Activated B cell treated with CpG ODN at 0.5 μM for 24 hours (primary cell): ENCODE measurements around the gene SLC35A2. TPM values are rescaled to one million over a fixed set of nuclear protein-coding genes. Genes with fewer than 3 reads are reported as not detected.

Experiments
- ATAC-seq: fragments of 200-7000 bp; cut with Tn5 transposase; one replicate; pipeline ENCODE4 v1.10.0; 2021; ENCODE audit warnings: low read depth, mild to moderate bottlenecking, moderate library complexity
- CTCF ChIA-PET: fragments of 350-600 bp; sonication (Branson Sonifier 250); formaldehyde crosslinking; loops from one replicate; lab custom pipeline; 2021; ENCODE audit warnings: antibody characterized with exemption; lab: Charles Lee
- POLR2A ChIA-PET: fragments of 350-600 bp; sonication (Branson Sonifier 250); formaldehyde crosslinking; loops from one replicate; lab custom pipeline; 2021; ENCODE audit warnings: antibody characterized with exemption; lab: Charles Lee
- DNase-seq: peaks from one replicate; pipeline ENCODE4 v3.0.0; 2022
- H3K27ac Mint-ChIP-seq: one replicate; pipeline ENCODE4 v1.8.0; 2020; ENCODE audit warnings: mixed read lengths
- H3K27me3 Mint-ChIP-seq: one replicate; pipeline ENCODE4 v1.8.0; 2021; ENCODE audit warnings: mixed read lengths
- H3K36me3 Mint-ChIP-seq: one replicate; pipeline ENCODE4 v1.8.0; 2021; ENCODE audit warnings: low read depth, mixed read lengths
- H3K4me1 Mint-ChIP-seq: one replicate; pipeline ENCODE4 v1.8.0; 2021; ENCODE audit warnings: mixed read lengths
- H3K4me3 Mint-ChIP-seq: one replicate; pipeline ENCODE4 v1.8.0; 2020; ENCODE audit warnings: mild to moderate bottlenecking, mixed read lengths
- H3K9me3 Mint-ChIP-seq: one replicate; pipeline ENCODE4 v1.8.0; 2020; ENCODE audit warnings: mixed read lengths
- CTCF ChIP-seq: fragments of 200-600 bp; IDR thresholded peaks from one replicate; pipeline ENCODE4 v1.8.0; 2022; ENCODE audit warnings: antibody characterized with exemption, mild to moderate bottlenecking
- intact Hi-C: fragments of 100-400 bp; cut with micrococcal nuclease; formaldehyde crosslinking; loops from one replicate; pipeline ENCODE4 v1.15.1; 2024
- total RNA-seq: library from RNA; stranded (reverse); gene quantifications from 2 replicates; pipeline ENCODE4 v1.2.3, GENCODE V29; 2022

SLC35A2 gene
- total RNA-seq, 1 donor from 2014 or later: 17.3 TPM

DNA sequence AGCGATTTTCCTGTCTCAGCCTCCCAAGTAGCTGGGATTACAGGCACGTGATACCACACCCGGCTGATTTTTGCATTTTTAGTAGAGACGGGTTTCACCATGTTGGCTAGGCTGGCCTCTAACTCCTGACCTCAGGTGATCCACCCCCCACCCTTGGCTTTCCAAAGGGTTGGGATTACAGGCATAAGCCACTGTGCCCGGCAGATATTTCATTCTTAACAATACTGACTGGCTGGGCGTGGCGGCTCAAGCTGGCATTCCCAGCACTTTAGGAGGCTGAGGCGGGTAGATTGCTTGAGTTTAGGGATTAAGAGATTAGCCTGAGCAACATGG is 12.4 kb downstream of the SLC35A2 start:
- Mint-ChIP-seq H3K27ac (peak overlapping the region; percentile 18), H3K4me3 (no peak overlapping the region), H3K36me3 (peaks cover 51% of the 10 kb centered on the region), H3K27me3 (no peaks in the 10 kb centered on the region), H3K9me3 (no peaks in the 10 kb centered on the region), H3K4me1 (peaks cover 29% of the 10 kb centered on the region)
- no peak for DNase-seq
- ChIA-PET POLR2A (interaction anchor here (0.7 to 3.7 kb wide), 3 partner anchors 40 to 251 kb away, joined by 3 to 65 read pairs (median 4); no protein-coding TSS in a partner anchor), CTCF (no interaction called here)
- no peak for TF ChIP-seq CTCF
- intact Hi-C loops: no loop called here
- no peak for ATAC-seq

GRCh38 chrX:48897625-48898306 is 13.7 kb downstream of the SLC35A2 start, which contains the start of the genes PQBP1 and TIMM17B:
Gene PQBP1 (plus strand): TSS chrX:48897930. CDS start chrX:48898510, 580 bp downstream.
Gene TIMM17B (minus strand): TSS chrX:48897768. CDS start chrX:48897749, 19 bp downstream.
- POLR2A ChIA-PET: interaction anchor here (0.6 to 3.7 kb wide), 22 partner anchors 10 to 1680 kb away, joined by 3 to 65 read pairs (median 6); partner anchors contain the start of genes CDK16, GRIPAP1, HDAC6 and OTUD5
- CTCF ChIA-PET: interaction anchor here (0.9 to 1.3 kb wide), 2 partner anchors 40 to 258 kb away, joined by 3 to 8 read pairs; no protein-coding TSS in a partner anchor
- Mint-ChIP-seq H3K27ac (peak within 1 kb of the TSS; percentile 97), H3K27me3 (no peaks in the 10 kb centered on the region), H3K4me1 (peaks cover 29% of the 10 kb centered on the region), H3K9me3 (no peaks in the 10 kb centered on the region), H3K4me3 (peak within 1 kb of the TSS; percentile 94), H3K36me3 (peaks cover 46% of the 10 kb centered on the region)
- no peak for TF ChIP-seq CTCF
- ATAC-seq: peak; percentile 86
- intact Hi-C loops: loop anchor here (1.0 to 2.0 kb wide), 8 partner anchors 14 to 161 kb away; partner anchors contain the start of genes GRIPAP1, PIM2, SLC35A2 and TFE3
- DNase-seq: peak; percentile 73

GRCh38 chrX:48897157-48897624 is 14.3 kb downstream of the SLC35A2 start:
- no peaks in the 10 kb centered on the region for H3K9me3 Mint-ChIP-seq
- ATAC-seq: peak; percentile 3
- H3K27me3 Mint-ChIP-seq: no peaks in the 10 kb centered on the region
- H3K4me1 Mint-ChIP-seq: peaks cover 29% of the 10 kb centered on the region
- POLR2A ChIA-PET: interaction anchor here (0.6 to 3.7 kb wide), 20 partner anchors 11 to 1679 kb away, joined by 3 to 65 read pairs (median 6); partner anchors contain the start of genes CDK16, GRIPAP1, HDAC6 and OTUD5
- intact Hi-C loops: loop anchor here (1.0 to 2.0 kb wide), 8 partner anchors 14 to 160 kb away; partner anchors contain the start of genes GRIPAP1, PIM2, SLC35A2 and TFE3
- H3K36me3 Mint-ChIP-seq: peaks cover 41% of the 10 kb centered on the region
- CTCF ChIA-PET: interaction anchor here (1.0 to 1.3 kb wide), 2 partner anchors 40 to 49 kb away, joined by 3 to 8 read pairs; no protein-coding TSS in a partner anchor
- peak overlapping the region; percentile 97 for H3K27ac Mint-ChIP-seq
- no peak for TF ChIP-seq CTCF
- peak overlapping the region; percentile 94 for H3K4me3 Mint-ChIP-seq
- no peak for DNase-seq

DNA sequence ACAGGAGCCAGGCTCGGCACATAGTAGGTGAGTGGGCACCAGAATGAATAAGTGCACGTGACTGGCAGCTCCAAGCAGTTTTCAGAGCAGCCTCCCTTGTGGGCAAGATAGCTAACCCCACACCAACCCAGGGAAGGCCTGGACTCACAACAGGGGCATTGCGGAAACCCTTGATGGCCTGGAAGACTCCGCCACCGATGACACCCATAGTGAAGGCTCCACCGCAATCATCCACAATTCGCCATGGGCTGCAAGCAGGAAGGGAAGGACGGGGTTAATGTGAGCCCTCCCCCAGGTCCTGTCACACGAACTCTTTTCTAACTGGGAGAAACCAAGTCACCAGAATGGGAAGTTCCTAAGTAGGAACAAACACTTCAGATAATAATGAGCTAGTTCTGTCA is 14.8 kb downstream of the SLC35A2 start:
- peak overlapping the region; percentile 94 for H3K4me3 Mint-ChIP-seq
- POLR2A ChIA-PET: interaction anchor here (0.6 to 3.7 kb wide), 9 partner anchors 15 to 212 kb away, joined by 3 to 65 read pairs (median 11); partner anchors contain the start of genes GRIPAP1, OTUD5 and SLC35A2

More for the DNA sequence above, 14.8 kb downstream of the SLC35A2 start:
- TF ChIP-seq CTCF: no peak
- ATAC-seq (no peak), DNase-seq (no peak)
- Mint-ChIP-seq H3K27me3 (no peaks in the 10 kb centered on the region), H3K9me3 (no peaks in the 10 kb centered on the region), H3K4me1 (peaks cover 33% of the 10 kb centered on the region), H3K27ac (peak overlapping the region; percentile 97), H3K36me3 (peaks cover 36% of the 10 kb centered on the region)
- CTCF ChIA-PET: interaction anchor here (1.0 kb wide), 1 partner anchor 49 kb away, joined by 3 read pairs; no protein-coding TSS in a partner anchor
- intact Hi-C loops: loop anchor here (1.0 to 2.0 kb wide), 8 partner anchors 15 to 160 kb away; partner anchors contain the start of genes GRIPAP1, PIM2, SLC35A2 and TFE3
